C4-2B (cell line): Measurements from ENCODE around the gene PLAAT1.

Source experiments
- ZFX ChIP-seq: fragments of 450-650 bp; IDR thresholded peaks from 2 replicates; pipeline ENCODE4 v1.6.1; 2017
- TF ChIP-seq, protein P1 (sequence below): fragments of 450-650 bp; conservative IDR thresholded peaks from 2 replicates; pipeline ENCODE4 v1.5.1; 2017; ENCODE audit warnings: mild to moderate bottlenecking

DNA sequence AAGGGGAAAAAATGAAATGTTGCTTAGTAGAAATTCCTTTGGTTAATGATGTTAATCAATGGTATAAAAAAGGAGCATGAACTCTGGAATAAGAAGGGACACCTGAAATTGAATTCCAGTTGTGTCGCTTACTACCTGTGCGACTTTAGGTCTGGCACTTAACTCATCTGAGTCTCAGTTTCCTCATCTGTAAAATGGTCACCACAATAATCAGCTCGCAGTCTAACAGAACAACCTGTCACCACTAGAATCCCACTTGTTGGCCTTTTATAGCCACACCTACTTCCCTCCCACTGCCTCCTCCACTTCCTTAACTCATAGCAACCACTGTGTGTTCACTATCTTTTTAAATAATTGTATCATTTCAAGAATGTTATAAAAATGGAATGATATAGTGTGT, 2.5 kb downstream of the PLAAT1 start:
- TF ChIP-seq, protein P1, sequence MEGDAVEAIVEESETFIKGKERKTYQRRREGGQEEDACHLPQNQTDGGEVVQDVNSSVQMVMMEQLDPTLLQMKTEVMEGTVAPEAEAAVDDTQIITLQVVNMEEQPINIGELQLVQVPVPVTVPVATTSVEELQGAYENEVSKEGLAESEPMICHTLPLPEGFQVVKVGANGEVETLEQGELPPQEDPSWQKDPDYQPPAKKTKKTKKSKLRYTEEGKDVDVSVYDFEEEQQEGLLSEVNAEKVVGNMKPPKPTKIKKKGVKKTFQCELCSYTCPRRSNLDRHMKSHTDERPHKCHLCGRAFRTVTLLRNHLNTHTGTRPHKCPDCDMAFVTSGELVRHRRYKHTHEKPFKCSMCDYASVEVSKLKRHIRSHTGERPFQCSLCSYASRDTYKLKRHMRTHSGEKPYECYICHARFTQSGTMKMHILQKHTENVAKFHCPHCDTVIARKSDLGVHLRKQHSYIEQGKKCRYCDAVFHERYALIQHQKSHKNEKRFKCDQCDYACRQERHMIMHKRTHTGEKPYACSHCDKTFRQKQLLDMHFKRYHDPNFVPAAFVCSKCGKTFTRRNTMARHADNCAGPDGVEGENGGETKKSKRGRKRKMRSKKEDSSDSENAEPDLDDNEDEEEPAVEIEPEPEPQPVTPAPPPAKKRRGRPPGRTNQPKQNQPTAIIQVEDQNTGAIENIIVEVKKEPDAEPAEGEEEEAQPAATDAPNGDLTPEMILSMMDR: no peak
- TF ChIP-seq ZFX: no peak
